ENCODE data around the gene SYCP2. TPM values are rescaled to one million over a fixed set of nuclear protein-coding genes. Genes with fewer than 3 reads are reported as not detected.

SYCP2 gene
- total RNA-seq, 1 donor from 2014 or later = 1.0 TPM

GRCh38 chr20:59817846-59818615, 115.4 kb downstream of the SYCP2 start:
- H3K9me3 ChIP-seq (replicated peaks) = no peaks in the 10 kb centered on the region
- no peak for DNase-seq
- intact Hi-C loops (cut with micrococcal nuclease) = no loop called here
- no peaks in the 10 kb centered on the region for H3K27me3 ChIP-seq (ENCODE audit: low read depth)
- no peak overlapping the region for H3K27ac ChIP-seq (replicated peaks)
- no peak overlapping the region for H3K4me3 ChIP-seq
- peaks cover 20% of the 10 kb centered on the region for H3K4me1 ChIP-seq
- no peaks in the 10 kb centered on the region for H3K36me3 ChIP-seq
- no peak for TF ChIP-seq CTCF (IDR thresholded peaks at IDR 0.05; ENCODE audit: borderline replicate concordance)

GRCh38 chr20:59817406-59817805, 116.0 kb downstream of the SYCP2 start:
- intact Hi-C loops (cut with micrococcal nuclease) = no loop called here
- H3K27me3 ChIP-seq (ENCODE audit: low read depth) = no peaks in the 10 kb centered on the region
- no peak overlapping the region for H3K4me3 ChIP-seq
- H3K9me3 ChIP-seq (replicated peaks) = no peaks in the 10 kb centered on the region
- no peak for DNase-seq
- no peak for TF ChIP-seq CTCF (IDR thresholded peaks at IDR 0.05; ENCODE audit: borderline replicate concordance)
- H3K27ac ChIP-seq (replicated peaks) = no peak overlapping the region
- H3K36me3 ChIP-seq = no peaks in the 10 kb centered on the region
- H3K4me1 ChIP-seq = peaks cover 19% of the 10 kb centered on the region

GRCh38 chr20:59816146-59816738, 117.2 kb downstream of the SYCP2 start:
- H3K27me3 ChIP-seq (ENCODE audit: low read depth) = no peaks in the 10 kb centered on the region
- DNase-seq = no peak
- no peak for TF ChIP-seq CTCF (IDR thresholded peaks at IDR 0.05; ENCODE audit: borderline replicate concordance)
- H3K4me1 ChIP-seq = peaks cover 14% of the 10 kb centered on the region
- H3K36me3 ChIP-seq = no peaks in the 10 kb centered on the region
- no peak overlapping the region for H3K27ac ChIP-seq (replicated peaks)
- no peak overlapping the region for H3K4me3 ChIP-seq
- intact Hi-C loops (cut with micrococcal nuclease) = no loop called here
- no peaks in the 10 kb centered on the region for H3K9me3 ChIP-seq (replicated peaks)

GRCh38 chr20:59814840-59815340, 118.5 kb downstream of the SYCP2 start:
- intact Hi-C loops (cut with micrococcal nuclease) = no loop called here
- H3K27me3 ChIP-seq (ENCODE audit: low read depth) = no peaks in the 10 kb centered on the region
- peaks cover under 1% of the 10 kb centered on the region for H3K4me1 ChIP-seq
- DNase-seq = no peak
- H3K36me3 ChIP-seq = no peaks in the 10 kb centered on the region
- H3K27ac ChIP-seq (replicated peaks) = no peak overlapping the region
- TF ChIP-seq CTCF (IDR thresholded peaks at IDR 0.05; ENCODE audit: borderline replicate concordance) = no peak
- no peaks in the 10 kb centered on the region for H3K9me3 ChIP-seq (replicated peaks)
- no peak overlapping the region for H3K4me3 ChIP-seq

GRCh38 chr20:59813948-59814839, 119.2 kb downstream of the SYCP2 start:
- intact Hi-C loops (cut with micrococcal nuclease) = no loop called here
- Histone ChIP-seq H3K27me3 (ENCODE audit: low read depth) (no peaks in the 10 kb centered on the region), H3K36me3 (no peaks in the 10 kb centered on the region), H3K4me3 (no peak overlapping the region), H3K4me1 (no peaks in the 10 kb centered on the region), H3K27ac (replicated peaks) (no peak overlapping the region), H3K9me3 (replicated peaks) (no peaks in the 10 kb centered on the region)
- no peak for DNase-seq
- no peak for TF ChIP-seq CTCF (IDR thresholded peaks at IDR 0.05; ENCODE audit: borderline replicate concordance)

Data from left ventricle myocardium inferior (tissue), 1 donor.